Neural progenitor cell (in vitro differentiated cells): ENCODE data around the gene FOSB. TPM values are rescaled to one million over a fixed set of nuclear protein-coding genes. Genes with fewer than 3 reads are reported as not detected.

Source experiments
- DNase-seq: peaks from one replicate; pipeline ENCODE4 v3.0.0-alpha.2; 2016; ENCODE audit warnings: low spot score
- H2AFZ ChIP-seq: fragments of 200-600 bp; sonication (generic); replicated peaks from 2 replicates; pipeline ENCODE4 v1.6.1; 2016; ENCODE audit warnings: antibody characterized with exemption
- H3F3A ChIP-seq: fragments of 200-600 bp; sonication (generic); 2 replicates; pipeline ENCODE4 v1.6.1; 2016; ENCODE audit warnings: antibody characterized with exemption, low read depth
- H3K27ac ChIP-seq: fragments of 200-600 bp; sonication (generic); 2 replicates; pipeline ENCODE4 v1.5.1; 2016; ENCODE audit warnings: mild to moderate bottlenecking
- H3K27me3 ChIP-seq: fragments of 200-600 bp; sonication (generic); 2 replicates; pipeline ENCODE4 v1.6.1; 2016; ENCODE audit warnings: mild to moderate bottlenecking, moderate library complexity
- H3K36me3 ChIP-seq: fragments of 200-600 bp; sonication (generic); 2 replicates; pipeline ENCODE4 v1.5.1; 2016
- H3K4me1 ChIP-seq: fragments of 200-600 bp; sonication (generic); 2 replicates; pipeline ENCODE4 v1.6.1; 2016; ENCODE audit warnings: mixed run types
- H3K4me2 ChIP-seq: fragments of 200-600 bp; sonication (generic); 2 replicates; pipeline ENCODE4 v1.6.1; 2016
- H3K4me3 ChIP-seq: fragments of 200-600 bp; sonication (generic); 2 replicates; pipeline ENCODE4 v1.5.1; 2016
- H3K79me2 ChIP-seq: fragments of 200-600 bp; sonication (generic); 2 replicates; pipeline ENCODE4 v1.6.1; 2016; ENCODE audit warnings: low read depth
- H3K9ac ChIP-seq: fragments of 200-600 bp; sonication (generic); 2 replicates; pipeline ENCODE4 v1.6.1; 2016
- H3K9me3 ChIP-seq: fragments of 200-600 bp; sonication (generic); 2 replicates; pipeline ENCODE4 v1.5.1; 2016; ENCODE audit warnings: low read depth
- H4K20me1 ChIP-seq: fragments of 200-600 bp; sonication (generic); 2 replicates; pipeline ENCODE4 v1.6.1; 2016; ENCODE audit warnings: low read depth
- H3K27ac Mint-ChIP-seq: 3 replicates; pipeline ENCODE4 v1.8.0; 2021; ENCODE audit warnings: mixed read lengths
- H3K27me3 Mint-ChIP-seq: 2 replicates; pipeline ENCODE4 v1.8.0; 2022; ENCODE audit warnings: low read depth, mild to moderate bottlenecking, inconsistent platforms, moderate library complexity, mixed read lengths; ENCODE audit not compliant: insufficient read depth
- H3K36me3 Mint-ChIP-seq: 3 replicates; pipeline ENCODE4 v1.8.0; 2021; ENCODE audit warnings: mixed read lengths
- H3K4me1 Mint-ChIP-seq: 3 replicates; pipeline ENCODE4 v1.8.0; 2021; ENCODE audit warnings: mixed read lengths
- H3K4me3 Mint-ChIP-seq: 3 replicates; pipeline ENCODE4 v1.8.0; 2021; ENCODE audit warnings: mild to moderate bottlenecking, moderate library complexity, mixed read lengths
- H3K9me3 Mint-ChIP-seq: 3 replicates; pipeline ENCODE4 v1.8.0; 2020; ENCODE audit warnings: mixed read lengths
- EZH2 ChIP-seq: fragments of 200-600 bp; sonication (generic); IDR thresholded peaks from 2 replicates; pipeline ENCODE4 v1.6.1; 2017; ENCODE audit warnings: antibody characterized with exemption, mild to moderate bottlenecking, moderate library complexity
- EZH2phosphoT487 ChIP-seq: fragments of 200-600 bp; sonication (generic); IDR thresholded peaks from 2 replicates; pipeline ENCODE4 v1.6.1; 2017; ENCODE audit warnings: antibody characterized with exemption
- total RNA-seq: library from RNA; depleted of rRNA; stranded (reverse); fragments of >200 nt; gene quantifications from 2 replicates; pipeline ENCODE4 v1.2.3, GENCODE V29; 2015; ENCODE audit warnings: low replicate concordance
- TF ChIP-seq, protein P1 (sequence below): fragments of 200-600 bp; sonication (generic); IDR thresholded peaks from 2 replicates; pipeline ENCODE4 v1.5.1; 2017; ENCODE audit warnings: antibody characterized with exemption, mild to moderate bottlenecking

Gene FOSB
- total RNA-seq, 1 donor from 2014 or later: 2.3 TPM

DNA sequence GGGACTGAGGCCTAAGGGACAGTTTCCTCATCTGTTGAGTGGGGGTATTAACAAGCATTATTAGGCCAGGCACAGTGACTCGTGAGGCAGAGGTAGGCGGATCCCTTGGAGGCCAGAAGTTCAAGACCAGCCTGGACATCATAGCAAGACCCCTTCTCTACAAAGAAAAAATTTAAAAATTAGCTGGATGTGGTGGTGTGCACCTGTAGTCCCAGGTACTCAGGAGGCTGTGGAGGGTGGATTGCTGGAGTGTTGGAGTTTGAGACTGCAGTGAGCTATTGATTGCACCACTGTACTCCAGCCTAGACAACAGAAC is 11.3 kb upstream of the FOSB start:
- no peak overlapping the region for H2AFZ ChIP-seq
- peaks cover 12% of the 10 kb centered on the region for H3K27me3 ChIP-seq
- H3K79me2 ChIP-seq: no peaks in the 10 kb centered on the region
- H3K4me1 ChIP-seq: peaks cover 4% of the 10 kb centered on the region
- no peaks in the 10 kb centered on the region for H3K9me3 ChIP-seq
- H4K20me1 ChIP-seq: no peaks in the 10 kb centered on the region
- Mint-ChIP-seq H3K27me3 (peaks cover 22% of the 10 kb centered on the region), H3K4me3 (no peak overlapping the region), H3K4me1 (peaks cover 22% of the 10 kb centered on the region), H3K9me3 (peaks cover under 1% of the 10 kb centered on the region), H3K27ac (peak overlapping the region; percentile 25), H3K36me3 (no peaks in the 10 kb centered on the region)
- H3K27ac ChIP-seq: no peak overlapping the region
- no peak overlapping the region for H3K4me3 ChIP-seq
- TF ChIP-seq, protein P1, sequence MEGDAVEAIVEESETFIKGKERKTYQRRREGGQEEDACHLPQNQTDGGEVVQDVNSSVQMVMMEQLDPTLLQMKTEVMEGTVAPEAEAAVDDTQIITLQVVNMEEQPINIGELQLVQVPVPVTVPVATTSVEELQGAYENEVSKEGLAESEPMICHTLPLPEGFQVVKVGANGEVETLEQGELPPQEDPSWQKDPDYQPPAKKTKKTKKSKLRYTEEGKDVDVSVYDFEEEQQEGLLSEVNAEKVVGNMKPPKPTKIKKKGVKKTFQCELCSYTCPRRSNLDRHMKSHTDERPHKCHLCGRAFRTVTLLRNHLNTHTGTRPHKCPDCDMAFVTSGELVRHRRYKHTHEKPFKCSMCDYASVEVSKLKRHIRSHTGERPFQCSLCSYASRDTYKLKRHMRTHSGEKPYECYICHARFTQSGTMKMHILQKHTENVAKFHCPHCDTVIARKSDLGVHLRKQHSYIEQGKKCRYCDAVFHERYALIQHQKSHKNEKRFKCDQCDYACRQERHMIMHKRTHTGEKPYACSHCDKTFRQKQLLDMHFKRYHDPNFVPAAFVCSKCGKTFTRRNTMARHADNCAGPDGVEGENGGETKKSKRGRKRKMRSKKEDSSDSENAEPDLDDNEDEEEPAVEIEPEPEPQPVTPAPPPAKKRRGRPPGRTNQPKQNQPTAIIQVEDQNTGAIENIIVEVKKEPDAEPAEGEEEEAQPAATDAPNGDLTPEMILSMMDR: no peak
- no peak for TF ChIP-seq EZH2phosphoT487
- no peak for TF ChIP-seq EZH2
- peaks cover 11% of the 10 kb centered on the region for H3F3A ChIP-seq
- H3K36me3 ChIP-seq: no peaks in the 10 kb centered on the region
- DNase-seq: no peak
- H3K9ac ChIP-seq: no peak overlapping the region
- H3K4me2 ChIP-seq: no peak overlapping the region

DNA sequence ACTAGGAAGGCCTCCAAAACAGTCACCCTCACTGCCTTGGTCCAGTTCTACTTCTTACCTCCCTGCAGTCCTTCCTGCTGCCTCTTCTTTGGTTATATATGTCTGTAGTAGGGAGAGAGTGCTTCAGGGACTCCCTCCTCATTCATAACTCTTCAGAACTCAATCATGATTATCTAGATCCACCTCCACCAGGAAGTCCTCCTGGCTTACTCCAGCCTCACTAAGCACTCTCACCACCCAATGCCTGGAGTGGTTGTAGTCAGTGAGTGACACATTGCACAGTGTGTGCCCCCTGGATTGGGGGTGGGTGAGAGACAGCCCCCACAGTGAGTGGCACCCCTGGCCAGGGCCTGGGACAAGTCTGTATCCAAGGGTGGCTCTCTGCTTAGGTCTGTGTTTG is 10.0 kb upstream of the FOSB start:
- TF ChIP-seq EZH2phosphoT487 (no peak), EZH2 (no peak)
- TF ChIP-seq, protein P1: no peak
- H4K20me1 ChIP-seq: no peaks in the 10 kb centered on the region
- H3K4me3 ChIP-seq: no peak overlapping the region
- Mint-ChIP-seq H3K4me1 (peaks cover 18% of the 10 kb centered on the region), H3K4me3 (peak overlapping the region; percentile 57), H3K36me3 (no peaks in the 10 kb centered on the region), H3K9me3 (no peaks in the 10 kb centered on the region), H3K27me3 (peaks cover 13% of the 10 kb centered on the region), H3K27ac (peak overlapping the region; percentile 83)
- no peak overlapping the region for H3K9ac ChIP-seq
- H3K27me3 ChIP-seq: no peaks in the 10 kb centered on the region
- peaks cover 4% of the 10 kb centered on the region for H3K4me1 ChIP-seq
- H3K9me3 ChIP-seq: no peaks in the 10 kb centered on the region
- no peak overlapping the region for H2AFZ ChIP-seq
- no peaks in the 10 kb centered on the region for H3K79me2 ChIP-seq
- H3K4me2 ChIP-seq: no peak overlapping the region
- H3K36me3 ChIP-seq: no peaks in the 10 kb centered on the region
- DNase-seq: no peak
- H3F3A ChIP-seq: no peaks in the 10 kb centered on the region
- H3K27ac ChIP-seq: no peak overlapping the region

DNA sequence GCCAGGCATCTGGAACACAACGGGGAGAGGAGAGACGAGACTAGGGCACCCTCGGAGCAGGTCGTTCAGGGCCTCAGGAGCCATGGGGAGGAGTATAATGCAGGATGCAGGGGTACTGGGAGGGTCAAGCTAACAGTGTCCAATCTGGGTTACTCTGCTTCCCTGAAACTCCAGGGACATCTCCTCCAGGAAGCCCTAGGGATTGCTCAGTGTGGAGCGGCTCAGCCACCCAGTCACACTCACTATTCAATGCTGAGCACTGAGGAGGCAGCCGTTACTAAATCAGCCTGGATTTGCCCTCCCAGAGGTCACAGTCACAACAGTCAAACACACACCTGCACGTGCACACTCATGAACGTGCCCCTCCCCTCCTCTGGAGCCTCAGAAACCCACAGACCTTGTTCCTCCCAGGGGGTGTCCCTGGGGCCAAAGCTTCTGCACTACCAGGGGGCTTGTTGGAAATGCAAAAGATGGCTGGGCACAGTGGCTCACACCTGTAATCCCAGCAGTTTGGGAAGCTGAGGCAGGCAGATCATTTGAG is 6.9 kb upstream of the FOSB start:
- DNase-seq: no peak
- Histone ChIP-seq H3K4me3 (no peak overlapping the region), H3F3A (peaks cover 6% of the 10 kb centered on the region), H3K36me3 (no peaks in the 10 kb centered on the region), H4K20me1 (no peaks in the 10 kb centered on the region), H3K27me3 (peaks cover 2% of the 10 kb centered on the region), H3K27ac (no peak overlapping the region), H3K4me2 (no peak overlapping the region), H3K9me3 (no peaks in the 10 kb centered on the region), H3K9ac (no peak overlapping the region), H2AFZ (no peak overlapping the region), H3K79me2 (no peaks in the 10 kb centered on the region), H3K4me1 (peaks cover 1% of the 10 kb centered on the region)
- Mint-ChIP-seq H3K27me3 (peaks cover 15% of the 10 kb centered on the region), H3K27ac (no peak overlapping the region), H3K4me3 (peak overlapping the region; percentile 9), H3K4me1 (peaks cover 16% of the 10 kb centered on the region), H3K9me3 (no peaks in the 10 kb centered on the region), H3K36me3 (no peaks in the 10 kb centered on the region)
- no peak for TF ChIP-seq EZH2
- TF ChIP-seq, protein P1: no peak
- no peak for TF ChIP-seq EZH2phosphoT487
